Measurements from ENCODE around the gene CNTN1. TPM values are rescaled to one million over a fixed set of nuclear protein-coding genes. Genes with fewer than 3 reads are reported as not detected.

CNTN1 gene
- total and polyA plus RNA-seq, 2 of the 4 experiments (the other 2 are of a cell fraction), result 0.10 to 0.18 TPM

DNA sequence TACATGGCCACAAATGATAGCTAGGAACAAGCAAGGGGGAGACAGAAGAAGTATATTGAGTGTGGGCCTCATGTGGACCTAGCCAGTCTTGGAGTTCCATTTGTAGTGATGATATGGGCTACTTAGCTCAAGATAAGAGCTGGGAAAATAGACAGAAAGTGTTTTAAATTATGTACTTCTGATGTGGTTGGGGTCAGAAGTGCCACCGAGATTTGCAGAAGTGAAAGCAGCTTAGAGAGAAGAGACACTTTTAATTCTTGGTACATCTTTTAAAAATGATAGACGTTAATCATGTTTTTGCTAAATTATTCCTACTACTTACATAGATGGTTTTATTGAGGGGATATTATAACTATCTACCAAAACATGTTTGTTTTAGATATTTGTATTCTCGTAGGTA lies 297.5 kb downstream of the CNTN1 start:
- Histone ChIP-seq H3K14ac (replicated peaks; ENCODE audit: low read depth, low read length) (no peak overlapping the region), H3K9ac (ENCODE audit: low read depth, low read length) (no peak overlapping the region), H3K23ac (ENCODE audit: low read depth, low read length) (no peak overlapping the region), H3K56ac (ENCODE audit: extremely low read depth, insufficient read depth, low read length) (no peak overlapping the region), H3K4me3 (ENCODE audit: insufficient read depth, low read depth, low read length) (no peak overlapping the region), H4K20me1 (ENCODE audit: insufficient read depth, low read length) (no peaks in the 10 kb centered on the region), H3K36me3 (ENCODE audit: control insufficient read depth, insufficient read depth, low read length) (no peaks in the 10 kb centered on the region), H2AK5ac (ENCODE audit: low read depth, low read length) (no peak overlapping the region), H3K4me2 (ENCODE audit: low read depth, low read length) (no peak overlapping the region), H2AFZ (replicated peaks; ENCODE audit: low read length, poor library complexity) (no peak overlapping the region), H4K5ac (ENCODE audit: low read depth, low read length) (no peak overlapping the region), H3K18ac (ENCODE audit: low read depth, low read length) (no peak overlapping the region), H4K8ac (ENCODE audit: low read depth in 2 of 2, low read length in 2 of 2) (no peak overlapping the region), H4K91ac (ENCODE audit: insufficient read depth, low read depth, low read length) (no peak overlapping the region), H2AK9ac (replicated peaks; ENCODE audit: low read depth, low read length, poor library complexity) (no peak overlapping the region), H3K27ac (ENCODE audit: insufficient read depth, low read length) (no peak overlapping the region), H2BK15ac (ENCODE audit: low read depth, low read length) (no peak overlapping the region), H2BK20ac (ENCODE audit: low read depth, low read length) (no peak overlapping the region), H3K9me3 (ENCODE audit: control insufficient read depth, insufficient read depth, low read length) (no peaks in the 10 kb centered on the region), H2BK5ac (ENCODE audit: low read depth, low read length, poor library complexity, severe bottlenecking) (no peak overlapping the region), H3K4ac (ENCODE audit: low read depth, low read length) (no peak overlapping the region), H3K9me1 (ENCODE audit: insufficient read depth, low read length) (no peaks in the 10 kb centered on the region), H2BK120ac (ENCODE audit: low read depth, low read length) (no peak overlapping the region), H3K27me3 (ENCODE audit: control insufficient read depth, insufficient read depth, low read length) (no peaks in the 10 kb centered on the region), H3K79me1 (ENCODE audit: low read depth in 1 of 2, low read length in 2 of 2) (no peaks in the 10 kb centered on the region), H3K4me1 (ENCODE audit: control insufficient read depth, insufficient read depth, low read length) (no peaks in the 10 kb centered on the region)
- ChIA-PET CTCF (no interaction called here), POLR2A (ENCODE audit: unreplicated experiment) (no interaction called here)
- ATAC-seq (ENCODE audit: low read depth), result no peak
- no CpG with 5 or more reads among the region's 3 CpGs for WGBS, 2 experiments (ENCODE audit: extremely low coverage in 2 of 2, insufficient read length in 1 of 2)
- intact Hi-C loops (cut with micrococcal nuclease), result no loop called here
- TF ChIP-seq, protein P1, sequence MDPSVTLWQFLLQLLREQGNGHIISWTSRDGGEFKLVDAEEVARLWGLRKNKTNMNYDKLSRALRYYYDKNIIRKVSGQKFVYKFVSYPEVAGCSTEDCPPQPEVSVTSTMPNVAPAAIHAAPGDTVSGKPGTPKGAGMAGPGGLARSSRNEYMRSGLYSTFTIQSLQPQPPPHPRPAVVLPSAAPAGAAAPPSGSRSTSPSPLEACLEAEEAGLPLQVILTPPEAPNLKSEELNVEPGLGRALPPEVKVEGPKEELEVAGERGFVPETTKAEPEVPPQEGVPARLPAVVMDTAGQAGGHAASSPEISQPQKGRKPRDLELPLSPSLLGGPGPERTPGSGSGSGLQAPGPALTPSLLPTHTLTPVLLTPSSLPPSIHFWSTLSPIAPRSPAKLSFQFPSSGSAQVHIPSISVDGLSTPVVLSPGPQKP (IDR thresholded peaks at IDR 0.05; ENCODE audit: borderline replicate concordance, low read depth, low read length), result no peak
- TF ChIP-seq MXI1 (IDR thresholded peaks at IDR 0.05; ENCODE audit: borderline replicate concordance, low read depth, low read length), result no peak
- no peak for TF ChIP-seq CHD1 (IDR thresholded peaks at IDR 0.05; ENCODE audit: low read depth, low read length)
- TF ChIP-seq MAZ (IDR thresholded peaks at IDR 0.05; ENCODE audit: borderline replicate concordance, low read depth, low read length), result no peak
- no peak for TF ChIP-seq SMC3 (IDR thresholded peaks at IDR 0.05; ENCODE audit: low read depth, low read length)
- TF ChIP-seq RCOR1 (IDR thresholded peaks at IDR 0.05; ENCODE audit: insufficient replicate concordance, low read length), result no peak
- TF ChIP-seq FOS (IDR thresholded peaks at IDR 0.05; ENCODE audit: low read depth, low read length), result no peak
- no peak for TF ChIP-seq BHLHE40 (IDR thresholded peaks at IDR 0.05; ENCODE audit: low read depth, low read length)
- TF ChIP-seq, protein P2, sequence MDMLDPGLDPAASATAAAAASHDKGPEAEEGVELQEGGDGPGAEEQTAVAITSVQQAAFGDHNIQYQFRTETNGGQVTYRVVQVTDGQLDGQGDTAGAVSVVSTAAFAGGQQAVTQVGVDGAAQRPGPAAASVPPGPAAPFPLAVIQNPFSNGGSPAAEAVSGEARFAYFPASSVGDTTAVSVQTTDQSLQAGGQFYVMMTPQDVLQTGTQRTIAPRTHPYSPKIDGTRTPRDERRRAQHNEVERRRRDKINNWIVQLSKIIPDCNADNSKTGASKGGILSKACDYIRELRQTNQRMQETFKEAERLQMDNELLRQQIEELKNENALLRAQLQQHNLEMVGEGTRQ (IDR thresholded peaks at IDR 0.05; ENCODE audit: low read depth, low read length), result no peak
- BruUV-seq (replicated peaks), result no TSS peak
- dilution Hi-C loops (cut with HindIII; ENCODE audit: low sequenced_read_pairs, unreplicated experiment), result no loop called here
- no peak for DNase-seq
- in situ Hi-C loops (cut with MboI; ENCODE audit: low sequenced_read_pairs), result no loop called here

Data from IMR-90 (cell line).